Measurements from ENCODE around the gene DBH. TPM values are rescaled to one million over a fixed set of nuclear protein-coding genes. Genes with fewer than 3 reads are reported as not detected.

Gene DBH
- polyA plus RNA-seq, 1 donor (not counting 4 experiments of a cell fraction or from before 2014, with no cell fraction given) = not detected

DNA sequence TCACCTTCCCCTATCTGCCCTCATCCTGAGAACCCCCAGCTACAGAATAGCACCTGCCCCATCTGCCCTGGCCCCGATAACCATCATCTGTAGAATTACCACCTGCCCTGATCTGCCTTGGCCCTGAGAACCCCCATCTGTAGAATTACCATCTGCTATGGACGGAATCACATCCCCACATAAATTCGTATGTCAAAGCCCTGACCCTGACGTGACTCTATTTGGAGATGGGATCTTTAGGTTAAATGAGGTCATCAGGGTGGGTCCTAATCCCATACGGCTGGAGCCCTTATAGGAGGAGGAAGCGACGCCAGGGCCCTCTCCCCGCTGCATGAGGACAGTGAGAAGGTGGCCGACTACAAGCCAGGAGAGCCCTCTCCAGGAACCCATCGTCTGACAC lies 69.4 kb downstream of the DBH start:
- no peaks in the 10 kb centered on the region for H3K79me2 ChIP-seq (ENCODE audit: control insufficient read depth, insufficient read depth, low read length)
- no peaks in the 10 kb centered on the region for H3K4me1 ChIP-seq (ENCODE audit: control insufficient read depth, extremely low read depth, insufficient read depth, low read length)
- no peak overlapping the region for H2AFZ ChIP-seq (ENCODE audit: control insufficient read depth, low read length)
- no peak for TF ChIP-seq EZH2 (IDR thresholded peaks at IDR 0.05; ENCODE audit: low read length)
- TF ChIP-seq, protein P1, sequence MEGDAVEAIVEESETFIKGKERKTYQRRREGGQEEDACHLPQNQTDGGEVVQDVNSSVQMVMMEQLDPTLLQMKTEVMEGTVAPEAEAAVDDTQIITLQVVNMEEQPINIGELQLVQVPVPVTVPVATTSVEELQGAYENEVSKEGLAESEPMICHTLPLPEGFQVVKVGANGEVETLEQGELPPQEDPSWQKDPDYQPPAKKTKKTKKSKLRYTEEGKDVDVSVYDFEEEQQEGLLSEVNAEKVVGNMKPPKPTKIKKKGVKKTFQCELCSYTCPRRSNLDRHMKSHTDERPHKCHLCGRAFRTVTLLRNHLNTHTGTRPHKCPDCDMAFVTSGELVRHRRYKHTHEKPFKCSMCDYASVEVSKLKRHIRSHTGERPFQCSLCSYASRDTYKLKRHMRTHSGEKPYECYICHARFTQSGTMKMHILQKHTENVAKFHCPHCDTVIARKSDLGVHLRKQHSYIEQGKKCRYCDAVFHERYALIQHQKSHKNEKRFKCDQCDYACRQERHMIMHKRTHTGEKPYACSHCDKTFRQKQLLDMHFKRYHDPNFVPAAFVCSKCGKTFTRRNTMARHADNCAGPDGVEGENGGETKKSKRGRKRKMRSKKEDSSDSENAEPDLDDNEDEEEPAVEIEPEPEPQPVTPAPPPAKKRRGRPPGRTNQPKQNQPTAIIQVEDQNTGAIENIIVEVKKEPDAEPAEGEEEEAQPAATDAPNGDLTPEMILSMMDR (optimal IDR thresholded peaks at IDR 0.05 in 1 of 3, IDR thresholded peaks at IDR 0.05 in 1 of 3, conservative IDR thresholded peaks at IDR 0.05 in 1 of 3; ENCODE audit: extremely low read depth in 1 of 3, insufficient read depth in 2 of 3, low read length in 3 of 3) = no peak
- H4K20me1 ChIP-seq (ENCODE audit: control insufficient read depth, extremely low read depth, insufficient read depth, low read length) = no peaks in the 10 kb centered on the region
- H3K9me3 ChIP-seq (ENCODE audit: control insufficient read depth, low read depth, low read length) = no peaks in the 10 kb centered on the region
- no peak overlapping the region for H3K4me3 ChIP-seq (ENCODE audit: control insufficient read depth in 2 of 3, extremely low read depth in 1 of 3, insufficient read depth in 2 of 3, low read depth in 1 of 3, low read length in 3 of 3)
- H3K36me3 ChIP-seq (ENCODE audit: control insufficient read depth in 2 of 2, extremely low read depth in 1 of 2, insufficient read depth in 2 of 2, low read length in 2 of 2) = no peaks in the 10 kb centered on the region
- no peak overlapping the region for H3K4me2 ChIP-seq (ENCODE audit: control insufficient read depth, extremely low read depth, insufficient read depth, low read depth, low read length)
- dilution Hi-C loops (cut with MboI; ENCODE audit: extremely low pct_ligation_motif_present, low sequenced_read_pairs) = no loop called here
- no peak overlapping the region for H3K9ac ChIP-seq (ENCODE audit: control insufficient read depth, extremely low read depth, insufficient read depth, low read length)
- H3K9me1 ChIP-seq (ENCODE audit: control insufficient read depth, extremely low read depth, insufficient read depth, low read length) = no peaks in the 10 kb centered on the region
- no peak for DNase-seq (ENCODE audit: low read depth, low spot score)
- H3K27me3 ChIP-seq (ENCODE audit: control insufficient read depth, extremely low read depth, insufficient read depth, low read length) = peaks cover 60% of the 10 kb centered on the region
- H3K27ac ChIP-seq (ENCODE audit: control insufficient read depth, insufficient read depth, low read length) = no peak overlapping the region
- no peak for FAIRE-seq

DNA sequence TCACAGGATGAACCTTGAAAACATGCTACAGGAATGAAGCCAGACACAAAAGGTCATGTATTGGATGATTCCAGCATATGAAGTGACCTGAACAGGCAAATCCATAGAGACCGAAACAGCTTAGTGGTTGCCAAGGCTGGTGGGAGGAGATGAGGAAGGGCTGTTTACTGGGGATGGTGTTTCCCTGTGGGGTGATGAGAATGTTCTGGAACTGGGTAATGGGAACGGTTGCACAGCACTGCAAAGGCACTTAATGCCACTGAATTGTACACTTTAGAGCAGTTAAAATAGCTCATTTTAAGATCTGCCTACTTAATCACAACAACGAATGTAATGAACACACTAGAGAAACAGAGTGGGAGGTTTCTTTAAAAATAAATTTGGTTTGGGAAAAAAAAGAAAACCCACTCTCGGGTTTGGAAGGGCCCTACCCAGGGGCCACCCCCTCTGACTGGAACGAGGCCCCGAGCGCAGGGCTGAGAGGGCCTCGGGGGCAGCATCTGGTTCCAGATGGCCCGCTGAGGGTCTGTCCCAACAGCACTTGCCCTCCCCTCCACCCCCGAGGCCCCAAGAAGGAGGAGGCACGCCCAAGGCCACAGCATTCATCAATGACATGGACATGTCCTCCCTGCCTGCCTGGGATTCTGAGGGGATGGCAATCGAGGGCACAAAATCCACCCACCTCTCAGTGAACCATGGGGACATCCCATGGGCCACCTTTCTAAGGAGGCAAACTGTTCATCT lies 70.3 kb downstream of the DBH start:
- Histone ChIP-seq H3K36me3 (ENCODE audit: control insufficient read depth in 2 of 2, extremely low read depth in 1 of 2, insufficient read depth in 2 of 2, low read length in 2 of 2) (no peaks in the 10 kb centered on the region), H3K79me2 (ENCODE audit: control insufficient read depth, insufficient read depth, low read length) (no peaks in the 10 kb centered on the region), H4K20me1 (ENCODE audit: control insufficient read depth, extremely low read depth, insufficient read depth, low read length) (no peaks in the 10 kb centered on the region), H3K4me3 (ENCODE audit: control insufficient read depth in 2 of 3, extremely low read depth in 1 of 3, insufficient read depth in 2 of 3, low read depth in 1 of 3, low read length in 3 of 3) (no peak overlapping the region), H3K27me3 (ENCODE audit: control insufficient read depth, extremely low read depth, insufficient read depth, low read length) (peaks cover 51% of the 10 kb centered on the region), H3K9ac (ENCODE audit: control insufficient read depth, extremely low read depth, insufficient read depth, low read length) (no peak overlapping the region), H3K27ac (ENCODE audit: control insufficient read depth, insufficient read depth, low read length) (no peak overlapping the region), H2AFZ (ENCODE audit: control insufficient read depth, low read length) (no peak overlapping the region), H3K9me3 (ENCODE audit: control insufficient read depth, low read depth, low read length) (no peaks in the 10 kb centered on the region), H3K4me1 (ENCODE audit: control insufficient read depth, extremely low read depth, insufficient read depth, low read length) (no peaks in the 10 kb centered on the region), H3K9me1 (ENCODE audit: control insufficient read depth, extremely low read depth, insufficient read depth, low read length) (no peaks in the 10 kb centered on the region), H3K4me2 (ENCODE audit: control insufficient read depth, extremely low read depth, insufficient read depth, low read depth, low read length) (no peak overlapping the region)
- TF ChIP-seq, protein P1 (optimal IDR thresholded peaks at IDR 0.05 in 1 of 3, IDR thresholded peaks at IDR 0.05 in 1 of 3, conservative IDR thresholded peaks at IDR 0.05 in 1 of 3; ENCODE audit: extremely low read depth in 1 of 3, insufficient read depth in 2 of 3, low read length in 3 of 3) = no peak
- no peak for TF ChIP-seq EZH2 (IDR thresholded peaks at IDR 0.05; ENCODE audit: low read length)
- FAIRE-seq (no peak), DNase-seq (ENCODE audit: low read depth, low spot score) (no peak)
- dilution Hi-C loops (cut with MboI; ENCODE audit: extremely low pct_ligation_motif_present, low sequenced_read_pairs) = no loop called here

Measured in keratinocyte (primary cell).